HCT116 (cell line): ENCODE results near the gene ATP8B4. TPM values are rescaled to one million over a fixed set of nuclear protein-coding genes. Genes with fewer than 3 reads are reported as not detected.

Source experiments
- ATAC-seq: fragments of 200-7000 bp; cut with Tn5 transposase; 2 replicates; pipeline ENCODE4 v1.9.1; 2020; ENCODE audit warnings: mild to moderate bottlenecking, moderate library complexity
- BruUV-seq: library from RNA; stranded (reverse); fragments of 400-500 nt; replicated peaks from 2 replicates; lab custom pipeline; 2021; lab: Mats Ljungman, UMichigan
- CTCF ChIA-PET: fragments of 300-600 bp; sonication (Branson Sonifier 250); formaldehyde crosslinking; loops from one replicate; lab custom pipeline; 2021; ENCODE audit warnings: antibody characterized with exemption; lab: Charles Lee
- POLR2A ChIA-PET: fragments of 300-600, 350-600 bp; sonication (Branson Sonifier 250); formaldehyde crosslinking; loops from one replicate; lab custom pipeline; 2021; ENCODE audit warnings: antibody characterized with exemption; lab: Charles Lee
- RAD21 ChIA-PET, 2 experiments: fragments of 300-600 bp; sonication (Branson Sonifier 250); formaldehyde crosslinking; loops; one replicate each; lab custom pipeline; 2023; ENCODE audit warnings: low total read pairs in 2 of 2; ENCODE audit not compliant: uncharacterized antibody in 2 of 2, unreplicated experiment in 2 of 2, low non-redundant PET in 1 of 2; lab: Charles Lee
- DNase-seq: peaks from one replicate; pipeline ENCODE4 v3.0.0-alpha.2; 2010; ENCODE audit warnings: low read depth, low spot score
- H2AFZ ChIP-seq: fragments of 200-600 bp; shearing (Covaris generic), sonication (generic); 2 replicates; pipeline ENCODE4 v1.6.1; 2017; ENCODE audit warnings: low read depth, mixed run types, mixed read lengths, antibody characterized with exemption, low read length; ENCODE audit not compliant: poor library complexity, severe bottlenecking
- H3K27ac ChIP-seq: 2 replicates; pipeline ENCODE4 v1.5.1; 2012; ENCODE audit warnings: low read depth, low read length
- H3K27me3 ChIP-seq: fragments of 200-600 bp; sonication (generic); 2 replicates; pipeline ENCODE4 v1.6.1; 2016; ENCODE audit warnings: mixed run types, low read length, mixed read lengths; ENCODE audit not compliant: insufficient read depth
- H3K36me3 ChIP-seq, 2 experiments: fragments of 200-500 bp in 1 of 2; fragments of 200-600 bp in 1 of 2; sonication (Bioruptor generic) in 1 of 2; sonication (generic) in 1 of 2; 2 replicates each; pipeline versions ENCODE4 v1.5.1 to v1.6.1; 2014 to 2016; ENCODE audit warnings: low read length in 2 of 2, inconsistent platforms in 1 of 2, mixed read lengths in 1 of 2, mixed run types in 1 of 2; ENCODE audit not compliant: insufficient read depth in 2 of 2, control insufficient read depth in 1 of 2
- H3K4me1 ChIP-seq, 2 experiments: fragments of 200-600 bp in 1 of 2; sonication (generic) in 1 of 2; 2 replicates each; pipeline versions ENCODE4 v1.5.1 to v1.6.1; 2012 to 2017; ENCODE audit warnings: low read length in 2 of 2, inconsistent platforms in 1 of 2, mild to moderate bottlenecking in 1 of 2, mixed read lengths in 1 of 2, mixed run types in 1 of 2, moderate library complexity in 1 of 2; ENCODE audit not compliant: insufficient read depth in 2 of 2, control insufficient read depth in 1 of 2
- H3K4me2 ChIP-seq: fragments of 200-600 bp; sonication (generic); 2 replicates; pipeline ENCODE4 v1.6.1; 2017; ENCODE audit warnings: mixed run types, low read length, mixed read lengths
- H3K4me3 ChIP-seq, 2 experiments: fragments of 200-600 bp in 1 of 2; sonication (generic) in 1 of 2; replicated peaks in 1 of 2; 2 replicates each; pipeline ENCODE4 v1.5.1; 2011 to 2016; ENCODE audit warnings: low read length in 2 of 2, control low read depth in 1 of 2, low read depth in 1 of 2, mild to moderate bottlenecking in 1 of 2, mixed read lengths in 1 of 2, mixed run types in 1 of 2
- H3K79me2 ChIP-seq: fragments of 200-600 bp; sonication (generic); 2 replicates; pipeline ENCODE4 v1.6.1; 2017; ENCODE audit warnings: mild to moderate bottlenecking, mixed run types, low read length, moderate library complexity, mixed read lengths; ENCODE audit not compliant: insufficient read depth
- H3K9ac ChIP-seq: fragments of 200-600 bp; sonication (generic); 2 replicates; pipeline ENCODE4 v1.6.1; 2016; ENCODE audit warnings: low read length, mixed read lengths
- H3K9me2 ChIP-seq: fragments of 200-600 bp; sonication (generic), shearing (Covaris generic); 2 replicates; pipeline ENCODE4 v1.6.1; 2017; ENCODE audit warnings: mixed run types, mild to moderate bottlenecking, moderate library complexity; ENCODE audit not compliant: insufficient read depth
- H3K9me3 ChIP-seq, 2 experiments: fragments of 200-500 bp in 1 of 2; fragments of 200-600 bp in 1 of 2; sonication (Bioruptor generic) in 1 of 2; sonication (generic) in 1 of 2; 2 replicates each; pipeline ENCODE4 v1.6.1; 2014 to 2017; ENCODE audit warnings: low read length in 2 of 2, mixed read lengths in 2 of 2, inconsistent platforms in 1 of 2, low read depth in 1 of 2, mild to moderate bottlenecking in 1 of 2, mixed run types in 1 of 2, moderate library complexity in 1 of 2; ENCODE audit not compliant: control insufficient read depth in 1 of 2, insufficient read depth in 1 of 2
- H4K20me1 ChIP-seq: fragments of 200-600 bp; sonication (generic), shearing (Covaris generic); 2 replicates; pipeline ENCODE4 v1.6.1; 2017; ENCODE audit warnings: mixed run types, mild to moderate bottlenecking, moderate library complexity; ENCODE audit not compliant: insufficient read depth
- CBX3 ChIP-seq: IDR thresholded peaks from 2 replicates; pipeline ENCODE4 v1.6.1; 2012; ENCODE audit warnings: low read depth
- CTCF ChIP-seq, 3 experiments: fragments of 200-600 bp in 1 of 3; sonication (generic) in 1 of 3; IDR thresholded peaks in 2 of 3; conservative IDR thresholded peaks in 1 of 3; 2 replicates each; pipeline ENCODE4 v1.5.1; 2012 to 2017; ENCODE audit warnings: low read depth in 2 of 3, low read length in 2 of 3, antibody characterized with exemption in 1 of 3, borderline replicate concordance in 1 of 3, control low read depth in 1 of 3, mild to moderate bottlenecking in 1 of 3, mixed read lengths in 1 of 3, mixed run types in 1 of 3, moderate library complexity in 1 of 3; ENCODE audit not compliant: insufficient read depth in 1 of 3
- ELF1 ChIP-seq: IDR thresholded peaks from 2 replicates; pipeline ENCODE4 v1.6.1; 2012; ENCODE audit warnings: low read depth, borderline replicate concordance
- EZH2 ChIP-seq: fragments of 200-600 bp; sonication (generic); IDR thresholded peaks from 2 replicates; pipeline ENCODE4 v1.6.1; 2017; ENCODE audit warnings: antibody characterized with exemption, mixed run types
- EZH2phosphoT487 ChIP-seq: fragments of 200-600 bp; IDR thresholded peaks from 2 replicates; pipeline ENCODE4 v1.6.1; 2018; ENCODE audit warnings: antibody characterized with exemption, borderline replicate concordance
- FOSL1 ChIP-seq: IDR thresholded peaks from 2 replicates; pipeline ENCODE4 v1.6.1; 2012; ENCODE audit warnings: low read depth
- MAX ChIP-seq: IDR thresholded peaks from 2 replicates; pipeline ENCODE4 v1.6.1; 2012
- SP1 ChIP-seq: IDR thresholded peaks from 2 replicates; pipeline ENCODE4 v1.6.1; 2012; ENCODE audit warnings: low read depth
- SRF ChIP-seq: IDR thresholded peaks from 2 replicates; pipeline ENCODE4 v1.6.1; 2012; ENCODE audit warnings: low read depth
- YY1 ChIP-seq: IDR thresholded peaks from 2 replicates; pipeline ENCODE4 v1.6.1; 2011; ENCODE audit warnings: low read length, low read depth, moderate library complexity, mild to moderate bottlenecking; ENCODE audit not compliant: insufficient replicate concordance; ENCODE audit errors: extremely low read depth
- ZFX ChIP-seq: fragments of 450-650 bp; IDR thresholded peaks from 2 replicates; pipeline ENCODE4 v1.6.1; 2017
- ZNF274 ChIP-seq: fragments of 200-500 bp; sonication (Bioruptor generic); IDR thresholded peaks from 2 replicates; pipeline ENCODE4 v1.6.1; 2014; ENCODE audit warnings: mild to moderate bottlenecking, low read depth, low read length, inconsistent platforms
- intact Hi-C: fragments of 100-400 bp; cut with micrococcal nuclease; formaldehyde crosslinking; loops from 2 replicates; pipeline ENCODE4 v1.10.0; 2022
- total RNA-seq: library from RNA; stranded (reverse); gene quantifications from one replicate; pipeline ENCODE4 v1.2.1, GENCODE V29; 2021; ENCODE audit not compliant: unreplicated experiment

The ATP8B4 gene
- total RNA-seq, 1 experiment from 2014 or later: 0.25 TPM

GRCh38 chr15:50042775-50043174 lies 76.3 kb downstream of the ATP8B4 start:
- no peak overlapping the region for H3K4me2 ChIP-seq
- peaks cover 0 to 5% of the 10 kb centered on the region in 2 experiments; a peak in 1 of 4 replicates for H3K9me3 ChIP-seq
- no peaks in the 10 kb centered on the region for H3K36me3 ChIP-seq
- ChIA-PET RAD21 (no interaction called here), POLR2A (no interaction called here), CTCF (no interaction called here)
- no peak for ATAC-seq
- no peak overlapping the region for H3K9ac ChIP-seq
- H2AFZ ChIP-seq: no peak overlapping the region
- no TSS peak for BruUV-seq
- no peaks in the 10 kb centered on the region for H3K79me2 ChIP-seq
- intact Hi-C loops: no loop called here
- no peaks in the 10 kb centered on the region for H4K20me1 ChIP-seq
- TF ChIP-seq FOSL1: no peak
- H3K9me2 ChIP-seq: no peaks in the 10 kb centered on the region
- H3K27me3 ChIP-seq: no peaks in the 10 kb centered on the region
- no peak overlapping the region for H3K27ac ChIP-seq
- H3K4me1 ChIP-seq: no peaks in the 10 kb centered on the region
- no peak for DNase-seq
- H3K4me3 ChIP-seq: no peak overlapping the region

- Histone ChIP-seq H3K4me2 (no peak overlapping the region), H3K9me3 (no peaks in the 10 kb centered on the region), H3K27ac (no peak overlapping the region), H3K79me2 (no peaks in the 10 kb centered on the region), H3K4me3 (no peak overlapping the region), H4K20me1 (no peaks in the 10 kb centered on the region), H3K4me1 (peaks cover 5 to 6% of the 10 kb centered on the region in 2 experiments; a peak in 3 of 4 replicates), H3K9me2 (no peaks in the 10 kb centered on the region), H3K9ac (no peak overlapping the region), H2AFZ (no peak overlapping the region), H3K36me3 (no peaks in the 10 kb centered on the region), H3K27me3 (no peaks in the 10 kb centered on the region)
- CTCF ChIA-PET: no interaction called here
- RAD21 ChIA-PET: no interaction called here
- DNase-seq: no peak
- no peak for ATAC-seq
- intact Hi-C loops: no loop called here
- POLR2A ChIA-PET: no interaction called here
- TF ChIP-seq YY1: no peak
- TF ChIP-seq EZH2phosphoT487: no peak
- no peak for TF ChIP-seq ELF1
- no peak for TF ChIP-seq ZNF274
- no peak for TF ChIP-seq CTCF (IDR thresholded peaks at IDR 0.05 in 2 of 3, conservative IDR thresholded peaks at IDR 0.05 in 1 of 3; ENCODE audit: borderline replicate concordance in 1 of 3, insufficient read depth in 1 of 3, low read depth in 2 of 3, low read length in 2 of 3)
- no peak for TF ChIP-seq EZH2
- no peak for TF ChIP-seq CBX3
- TF ChIP-seq SP1: no peak
- TF ChIP-seq ZFX: no peak
- no peak for TF ChIP-seq SRF
- TF ChIP-seq MAX: no peak
- BruUV-seq: no TSS peak
These were observed 88.6 kb downstream of the ATP8B4 start for GRCh38 chr15:50030456-50030855.
